GM23338 (cell line): Measurements from ENCODE around the gene RALGPS1. TPM values are rescaled to one million over a fixed set of nuclear protein-coding genes. Genes with fewer than 3 reads are reported as not detected.

Experiments used
- ATAC-seq: fragments of 200-7000 bp; cut with Tn5 transposase; 3 replicates; pipeline ENCODE4 v1.9.1; 2020
- DNase-seq: peaks from one replicate; pipeline ENCODE4 v3.0.0-alpha.2; 2015; ENCODE audit warnings: low spot score
- H2AFZ ChIP-seq: fragments of 200-600 bp; sonication (generic); 2 replicates; pipeline ENCODE4 v1.8.0; 2016; ENCODE audit warnings: antibody characterized with exemption, mild to moderate bottlenecking, moderate library complexity
- H3F3A ChIP-seq: fragments of 200-600 bp; sonication (generic); replicated peaks from 2 replicates; pipeline ENCODE4 v1.8.0; 2017; ENCODE audit warnings: antibody characterized with exemption, mixed run types, low read depth
- H3K27ac ChIP-seq: fragments of 200-600 bp; sonication (generic); 2 replicates; pipeline ENCODE4 v1.6.1; 2016; ENCODE audit warnings: low read depth
- H3K27me3 ChIP-seq: fragments of 200-600 bp; sonication (generic); 2 replicates; pipeline ENCODE4 v1.8.0; 2016; ENCODE audit warnings: mild to moderate bottlenecking, mixed run types, moderate library complexity; ENCODE audit not compliant: insufficient read depth
- H3K36me3 ChIP-seq: fragments of 200-600 bp; sonication (generic); 2 replicates; pipeline ENCODE4 v1.8.0; 2016; ENCODE audit warnings: mild to moderate bottlenecking; ENCODE audit not compliant: insufficient read depth
- H3K4me1 ChIP-seq: fragments of 200-600 bp; sonication (generic); 2 replicates; pipeline ENCODE4 v1.8.0; 2016; ENCODE audit warnings: mild to moderate bottlenecking, moderate library complexity; ENCODE audit not compliant: insufficient read depth
- H3K4me2 ChIP-seq: fragments of 200-600 bp; sonication (generic); 2 replicates; pipeline ENCODE4 v1.7.1; 2017; ENCODE audit warnings: mixed run types
- H3K4me3 ChIP-seq: fragments of 200-600 bp; sonication (generic); 2 replicates; pipeline ENCODE4 v1.6.1; 2016; ENCODE audit warnings: mixed run types
- H3K79me2 ChIP-seq: fragments of 200-600 bp; sonication (generic); replicated peaks from 2 replicates; pipeline ENCODE4 v1.8.0; 2017; ENCODE audit warnings: mild to moderate bottlenecking; ENCODE audit not compliant: insufficient read depth
- H3K9me2 ChIP-seq: fragments of 200-600 bp; sonication (generic); 2 replicates; pipeline ENCODE4 v1.8.0; 2017; ENCODE audit not compliant: insufficient read depth
- H4K20me1 ChIP-seq: fragments of 200-600 bp; sonication (generic); replicated peaks from 2 replicates; pipeline ENCODE4 v1.8.0; 2017; ENCODE audit warnings: mild to moderate bottlenecking; ENCODE audit not compliant: insufficient read depth
- H3K27ac Mint-ChIP-seq: 2 replicates; pipeline ENCODE4 v1.8.0; 2020; ENCODE audit warnings: inconsistent platforms, mild to moderate bottlenecking, moderate library complexity, mixed read lengths
- H3K27me3 Mint-ChIP-seq: 3 replicates; pipeline ENCODE4 v1.8.0; 2022; ENCODE audit warnings: low read depth, mild to moderate bottlenecking, moderate library complexity, mixed read lengths, inconsistent platforms; ENCODE audit not compliant: insufficient read depth, poor library complexity
- H3K36me3 Mint-ChIP-seq: 3 replicates; pipeline ENCODE4 v1.8.0; 2021; ENCODE audit warnings: low read depth, mild to moderate bottlenecking, inconsistent platforms, moderate library complexity, mixed read lengths
- H3K4me1 Mint-ChIP-seq: 3 replicates; pipeline ENCODE4 v1.8.0; 2020; ENCODE audit warnings: mild to moderate bottlenecking, inconsistent platforms, mixed read lengths
- H3K4me3 Mint-ChIP-seq: 3 replicates; pipeline ENCODE4 v1.8.0; 2021; ENCODE audit warnings: moderate library complexity, mild to moderate bottlenecking, inconsistent platforms, mixed read lengths
- H3K9me3 Mint-ChIP-seq: 3 replicates; pipeline ENCODE4 v1.8.0; 2020; ENCODE audit warnings: moderate library complexity, mild to moderate bottlenecking, inconsistent platforms, mixed read lengths
- CREB1 ChIP-seq: fragments of 250-450 bp; sonication (Bioruptor Pico); IDR thresholded peaks from 2 replicates; pipeline ENCODE4 v1.5.0; 2020; ENCODE audit warnings: low read depth, mild to moderate bottlenecking, moderate library complexity
- EZH2 ChIP-seq: fragments of 200-600 bp; sonication (generic); IDR thresholded peaks from one replicate; pipeline ENCODE4 v1.8.0; 2017; ENCODE audit warnings: antibody characterized with exemption, mild to moderate bottlenecking, low read depth; ENCODE audit not compliant: unreplicated experiment
- EZH2phosphoT487 ChIP-seq: fragments of 200-600 bp; sonication (generic); IDR thresholded peaks from one replicate; pipeline ENCODE4 v1.8.1; 2018; ENCODE audit warnings: antibody characterized with exemption; ENCODE audit not compliant: unreplicated experiment
- JUNB ChIP-seq: IDR thresholded peaks from one replicate; pipeline ENCODE4 v1.6.1; 2016; ENCODE audit warnings: antibody characterized with exemption; ENCODE audit not compliant: unreplicated experiment
- NANOG ChIP-seq: IDR thresholded peaks from 2 replicates; pipeline ENCODE4 v1.6.1; 2016; ENCODE audit warnings: antibody characterized with exemption, borderline replicate concordance
- POLR2AphosphoS5 ChIP-seq: IDR thresholded peaks from 2 replicates; pipeline ENCODE4 v1.6.1; 2016; ENCODE audit warnings: antibody characterized with exemption, low read depth
- STAT1 ChIP-seq: IDR thresholded peaks from one replicate; pipeline ENCODE4 v1.6.1; 2016; ENCODE audit warnings: antibody characterized with exemption; ENCODE audit not compliant: unreplicated experiment
- ZNF114 ChIP-seq: fragments of 250-450 bp; sonication (Bioruptor Pico); IDR thresholded peaks from 2 replicates; pipeline ENCODE4 v1.5.0; 2020; ENCODE audit warnings: mild to moderate bottlenecking, moderate library complexity
- ZNF331 ChIP-seq: fragments of 250-450 bp; sonication (Bioruptor Pico); IDR thresholded peaks from 2 replicates; pipeline ENCODE4 v1.5.0; 2020; ENCODE audit warnings: low read depth, mild to moderate bottlenecking, moderate library complexity
- ZNF462 ChIP-seq: fragments of 250-450 bp; sonication (Bioruptor Pico); IDR thresholded peaks from 2 replicates; pipeline ENCODE4 v1.5.0; 2020; ENCODE audit warnings: mild to moderate bottlenecking, moderate library complexity
- polyA plus RNA-seq: library from polyadenylated mRNA; unstranded; fragments of >200 nt; fragmentation: Nextera tagmentation; extraction: Ambion mirVana; gene quantifications from 2 replicates; pipeline ENCODE4 v1.2.1, GENCODE V29; 2016
- total RNA-seq: library from RNA; depleted of rRNA; stranded (reverse); fragments of >200 nt; shearing (Covaris generic); gene quantifications from 2 replicates; pipeline ENCODE4 v1.2.3, GENCODE V29; 2014

RALGPS1 gene
- total and polyA plus RNA-seq, 2 experiments from 2014 or later: 18.2 to 57.1 TPM

GRCh38 chr9:127025042-127025441 is 110.5 kb downstream of the RALGPS1 start:
- no peak overlapping the region for H2AFZ ChIP-seq
- H3K9me3 Mint-ChIP-seq: no peaks in the 10 kb centered on the region
- no peak overlapping the region for H3K4me2 ChIP-seq

More at GRCh38 chr9:127025042-127025441, 110.5 kb downstream of the RALGPS1 start:
- Histone ChIP-seq H3F3A (no peaks in the 10 kb centered on the region), H3K9me2 (no peaks in the 10 kb centered on the region), H3K36me3 (no peaks in the 10 kb centered on the region), H3K27me3 (no peaks in the 10 kb centered on the region), H3K4me1 (peaks cover 9% of the 10 kb centered on the region; the same call in 1 of the 2 replicates), H3K27ac (peak overlapping the region; percentile 5; the same call in 1 of the 2 replicates), H4K20me1 (0 out of 2 replicates have a peak, but pooled peaks cover 5% of the 10 kb centered on the region), H3K4me3 (no peak overlapping the region), H3K79me2 (no peaks in the 10 kb centered on the region)
- TF ChIP-seq NANOG (no peak), ZNF114 (CRISPR knock-in tag) (no peak), STAT1 (no peak), EZH2 (no peak), JUNB (no peak), EZH2phosphoT487 (no peak), POLR2AphosphoS5 (no peak), ZNF462 (CRISPR knock-in tag) (no peak), ZNF331 (no peak), CREB1 (CRISPR knock-in tag) (no peak)
- Mint-ChIP-seq H3K36me3 (no peaks in the 10 kb centered on the region), H3K4me1 (peaks cover 14% of the 10 kb centered on the region; the same call in 2 of the 3 replicates), H3K4me3 (no peak overlapping the region), H3K27me3 (no peaks in the 10 kb centered on the region), H3K27ac (no peak overlapping the region)
- ATAC-seq (no peak), DNase-seq (no peak)
